ACC112 (cell line): Measurements from ENCODE around the gene PHTF2.

Experiments
- H2AFZ ChIP-seq: fragments of 200-600 bp; sonication (generic); one replicate; pipeline ENCODE4 v1.6.0; 2017; ENCODE audit warnings: antibody characterized with exemption, low read length; ENCODE audit not compliant: unreplicated experiment
- H3K27ac ChIP-seq: fragments of 200-600 bp; sonication (generic); 2 replicates; pipeline ENCODE4 v1.5.1; 2014; ENCODE audit warnings: low read depth, mild to moderate bottlenecking, antibody characterized with exemption, low read length, moderate library complexity
- H3K27me3 ChIP-seq: fragments of 200-600 bp; sonication (generic); 2 replicates; pipeline ENCODE4 v1.6.1; 2014; ENCODE audit warnings: mild to moderate bottlenecking, antibody characterized with exemption, low read length, moderate library complexity, mixed read lengths; ENCODE audit not compliant: insufficient read depth
- H3K36me3 ChIP-seq: fragments of 200-600 bp; sonication (generic); 2 replicates; pipeline ENCODE4 v1.6.1; 2016; ENCODE audit warnings: mild to moderate bottlenecking, antibody characterized with exemption, low read length, moderate library complexity, mixed read lengths; ENCODE audit not compliant: insufficient read depth
- H3K4me1 ChIP-seq: fragments of 200-600 bp; sonication (generic); one replicate; pipeline ENCODE4 v1.6.1; 2016; ENCODE audit warnings: low read length, mixed read lengths; ENCODE audit not compliant: insufficient read depth, unreplicated experiment, control insufficient read depth
- H3K4me3 ChIP-seq: fragments of 200-600 bp; sonication (generic); 2 replicates; pipeline ENCODE4 v1.5.1; 2014; ENCODE audit warnings: mild to moderate bottlenecking, low read depth, low read length
- H3K79me2 ChIP-seq: fragments of 200-600 bp; sonication (generic); one replicate; pipeline ENCODE4 v1.6.0; 2016; ENCODE audit warnings: low read length; ENCODE audit not compliant: control insufficient read depth, unreplicated experiment, insufficient read depth

PHTF2 gene

GRCh38 chr7:77958436-77958835 is 159.9 kb downstream of the PHTF2 start:
- no peaks in the 10 kb centered on the region for H3K79me2 ChIP-seq

GRCh38 chr7:77959080-77959479 is 160.5 kb downstream of the PHTF2 start:
- H3K79me2 ChIP-seq = no peaks in the 10 kb centered on the region
- no peaks in the 10 kb centered on the region for H3K4me1 ChIP-seq
- H3K27ac ChIP-seq = no peak overlapping the region
- H3K4me3 ChIP-seq = no peak overlapping the region
- no peak overlapping the region for H2AFZ ChIP-seq
- H3K36me3 ChIP-seq = no peaks in the 10 kb centered on the region
- no peaks in the 10 kb centered on the region for H3K27me3 ChIP-seq

More at GRCh38 chr7:77958436-77958835, 159.9 kb downstream of the PHTF2 start:
- Histone ChIP-seq H3K27ac (no peak overlapping the region), H3K36me3 (no peaks in the 10 kb centered on the region), H2AFZ (no peak overlapping the region), H3K27me3 (no peaks in the 10 kb centered on the region), H3K4me3 (no peak overlapping the region), H3K4me1 (no peaks in the 10 kb centered on the region)

- Histone ChIP-seq H3K36me3 (no peaks in the 10 kb centered on the region), H3K4me3 (no peak overlapping the region), H3K79me2 (no peaks in the 10 kb centered on the region), H3K27ac (no peak overlapping the region), H2AFZ (no peak overlapping the region), H3K27me3 (no peaks in the 10 kb centered on the region), H3K4me1 (no peaks in the 10 kb centered on the region)
Measured at GRCh38 chr7:77960336-77960735, 161.8 kb downstream of the PHTF2 start.

- Histone ChIP-seq H3K36me3 (no peaks in the 10 kb centered on the region), H3K27ac (no peak overlapping the region), H3K79me2 (no peaks in the 10 kb centered on the region), H3K4me1 (no peaks in the 10 kb centered on the region), H2AFZ (no peak overlapping the region), H3K27me3 (no peaks in the 10 kb centered on the region), H3K4me3 (no peak overlapping the region)
Measured at GRCh38 chr7:77967429-77967828, 168.9 kb downstream of the PHTF2 start.

GRCh38 chr7:77971726-77972125 is 173.2 kb downstream of the PHTF2 start:
- Histone ChIP-seq H3K36me3 (no peaks in the 10 kb centered on the region), H3K4me1 (no peaks in the 10 kb centered on the region), H3K4me3 (no peak overlapping the region), H3K27me3 (no peaks in the 10 kb centered on the region), H2AFZ (no peak overlapping the region), H3K79me2 (no peaks in the 10 kb centered on the region), H3K27ac (no peak overlapping the region)

GRCh38 chr7:77975672-77976480 is 177.3 kb downstream of the PHTF2 start:
- no peak overlapping the region for H2AFZ ChIP-seq
- no peak overlapping the region for H3K27ac ChIP-seq
- H3K27me3 ChIP-seq = no peaks in the 10 kb centered on the region
- no peaks in the 10 kb centered on the region for H3K79me2 ChIP-seq
- H3K4me3 ChIP-seq = no peak overlapping the region
- no peaks in the 10 kb centered on the region for H3K36me3 ChIP-seq
- H3K4me1 ChIP-seq = no peaks in the 10 kb centered on the region

GRCh38 chr7:77979219-77979618 is 180.6 kb downstream of the PHTF2 start:
- H3K79me2 ChIP-seq = no peaks in the 10 kb centered on the region
- no peak overlapping the region for H3K27ac ChIP-seq
- no peaks in the 10 kb centered on the region for H3K4me1 ChIP-seq
- no peaks in the 10 kb centered on the region for H3K36me3 ChIP-seq
- no peaks in the 10 kb centered on the region for H3K27me3 ChIP-seq
- no peak overlapping the region for H3K4me3 ChIP-seq
- no peak overlapping the region for H2AFZ ChIP-seq

- H3K4me3 ChIP-seq = no peak overlapping the region
- no peak overlapping the region for H3K27ac ChIP-seq
- no peak overlapping the region for H2AFZ ChIP-seq
- no peaks in the 10 kb centered on the region for H3K27me3 ChIP-seq
- no peaks in the 10 kb centered on the region for H3K4me1 ChIP-seq
- no peaks in the 10 kb centered on the region for H3K79me2 ChIP-seq
- H3K36me3 ChIP-seq = no peaks in the 10 kb centered on the region
Measured at GRCh38 chr7:77980087-77980713, 181.6 kb downstream of the PHTF2 start.

GRCh38 chr7:77982926-77983550 is 184.5 kb downstream of the PHTF2 start:
- Histone ChIP-seq H3K27ac (no peak overlapping the region), H2AFZ (no peak overlapping the region), H3K79me2 (no peaks in the 10 kb centered on the region), H3K36me3 (no peaks in the 10 kb centered on the region), H3K4me1 (no peaks in the 10 kb centered on the region), H3K27me3 (no peaks in the 10 kb centered on the region), H3K4me3 (no peak overlapping the region)

GRCh38 chr7:77983973-77984372 is 185.4 kb downstream of the PHTF2 start:
- Histone ChIP-seq H3K79me2 (no peaks in the 10 kb centered on the region), H3K36me3 (no peaks in the 10 kb centered on the region), H3K4me3 (no peak overlapping the region), H3K27ac (no peak overlapping the region), H2AFZ (no peak overlapping the region), H3K27me3 (no peaks in the 10 kb centered on the region), H3K4me1 (no peaks in the 10 kb centered on the region)
